Prostate gland (tissue), 2 donors: Measurements from ENCODE around the gene XG.

Source experiments
- POLR2A ChIP-seq: fragments of 450-650 bp; IDR thresholded peaks from one replicate; pipeline ENCODE4 v1.6.1; 2016; ENCODE audit warnings: antibody characterized with exemption, mild to moderate bottlenecking
- TF ChIP-seq, protein P1 (sequence below), 4 experiments: fragments of 200-600 bp in 2 of 4; fragments of 450-650 bp in 2 of 4; sonication (generic) in 2 of 4; IDR thresholded peaks; 1 replicate in 3 of 4; 2 replicates in 1 of 4; pipeline ENCODE4 v1.5.1; 2016 to 2019; ENCODE audit warnings: antibody characterized with exemption in 4 of 4, mild to moderate bottlenecking in 2 of 4, moderate library complexity in 2 of 4

DNA sequence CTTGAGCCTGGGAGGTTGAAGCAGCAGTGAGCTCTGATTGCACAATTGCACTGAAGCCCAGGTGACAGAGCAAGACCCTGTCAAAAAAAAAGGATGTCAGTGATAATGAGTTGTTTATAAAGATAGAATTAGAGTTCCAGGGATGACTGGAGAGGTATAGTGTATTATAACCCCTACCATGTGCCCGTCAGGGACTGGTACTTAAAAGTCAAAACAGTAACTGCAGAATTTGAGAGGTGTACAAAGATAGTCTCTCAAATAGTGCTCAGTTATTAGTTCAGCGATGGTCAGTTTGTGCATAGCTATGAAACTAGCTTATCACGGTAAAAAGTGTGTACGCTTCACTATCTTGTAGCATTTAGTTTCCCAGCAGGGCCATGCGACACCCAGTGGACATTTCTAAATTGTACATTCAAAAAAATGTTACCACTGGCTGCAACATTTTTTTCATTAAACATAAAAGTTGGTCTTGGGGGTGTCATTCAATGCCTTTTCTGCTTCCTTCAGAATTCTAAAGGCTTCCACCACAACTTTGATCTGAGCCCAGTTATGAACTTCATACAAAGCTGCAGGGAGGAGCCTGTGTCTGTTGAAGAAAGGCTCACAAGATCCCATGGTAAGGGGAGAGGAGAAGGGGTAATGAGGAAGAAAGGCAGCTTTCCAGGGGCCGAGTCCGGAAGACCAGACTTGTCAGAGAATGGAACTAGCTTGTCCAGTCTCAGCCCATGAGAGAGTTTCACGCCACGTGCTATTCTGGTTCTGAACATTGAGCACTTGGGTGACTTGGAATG, 67.7 kb downstream of the XG start:
- TF ChIP-seq, protein P1, sequence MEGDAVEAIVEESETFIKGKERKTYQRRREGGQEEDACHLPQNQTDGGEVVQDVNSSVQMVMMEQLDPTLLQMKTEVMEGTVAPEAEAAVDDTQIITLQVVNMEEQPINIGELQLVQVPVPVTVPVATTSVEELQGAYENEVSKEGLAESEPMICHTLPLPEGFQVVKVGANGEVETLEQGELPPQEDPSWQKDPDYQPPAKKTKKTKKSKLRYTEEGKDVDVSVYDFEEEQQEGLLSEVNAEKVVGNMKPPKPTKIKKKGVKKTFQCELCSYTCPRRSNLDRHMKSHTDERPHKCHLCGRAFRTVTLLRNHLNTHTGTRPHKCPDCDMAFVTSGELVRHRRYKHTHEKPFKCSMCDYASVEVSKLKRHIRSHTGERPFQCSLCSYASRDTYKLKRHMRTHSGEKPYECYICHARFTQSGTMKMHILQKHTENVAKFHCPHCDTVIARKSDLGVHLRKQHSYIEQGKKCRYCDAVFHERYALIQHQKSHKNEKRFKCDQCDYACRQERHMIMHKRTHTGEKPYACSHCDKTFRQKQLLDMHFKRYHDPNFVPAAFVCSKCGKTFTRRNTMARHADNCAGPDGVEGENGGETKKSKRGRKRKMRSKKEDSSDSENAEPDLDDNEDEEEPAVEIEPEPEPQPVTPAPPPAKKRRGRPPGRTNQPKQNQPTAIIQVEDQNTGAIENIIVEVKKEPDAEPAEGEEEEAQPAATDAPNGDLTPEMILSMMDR (IDR thresholded peaks at IDR 0.05), result peak in 2 of 4 experiments; percentile 18 to 38
- no peak for TF ChIP-seq POLR2A
